GM12878 (cell line): ENCODE measurements around the gene UFC1. TPM values are rescaled to one million over a fixed set of nuclear protein-coding genes. Genes with fewer than 3 reads are reported as not detected.

ENCODE experiments used
- ATAC-seq: fragments of 200-7000 bp; cut with Tn5 transposase; 3 replicates; pipeline ENCODE4 v1.9.1; 2020; ENCODE audit warnings: mild to moderate bottlenecking, moderate library complexity
- BruUV-seq: library from RNA; stranded (reverse); fragments of 400-500 nt; replicated peaks from 2 replicates; lab custom pipeline; 2021; lab: Mats Ljungman, UMichigan
- CTCF ChIA-PET: fragments of 300-600 bp; sonication (Branson Sonifier 250); formaldehyde crosslinking; extraction: SDS; loops from one replicate; lab custom pipeline; 2021; ENCODE audit warnings: inconsistent platforms; lab: Yijun Ruan, JAX
- POLR2A ChIA-PET: fragments of 350-600 bp; formaldehyde crosslinking; extraction: SDS; loops from one replicate; lab custom pipeline; 2021; ENCODE audit warnings: inconsistent platforms; lab: Charles Lee
- RAD21 ChIA-PET: fragments of 300-600 bp; sonication (Branson Sonifier 250); formaldehyde crosslinking; loops from one replicate; lab custom pipeline; 2023; ENCODE audit warnings: antibody characterized with exemption; ENCODE audit not compliant: unreplicated experiment; lab: Charles Lee
- SMC1A ChIA-PET: fragments of 300-600 bp; sonication (Branson Sonifier 250); formaldehyde crosslinking; loops from one replicate; lab custom pipeline; 2023; ENCODE audit not compliant: unreplicated experiment, uncharacterized antibody; lab: Charles Lee
- DNase-seq: peaks from one replicate; pipeline ENCODE4 v3.0.0-alpha.2; 2011; ENCODE audit warnings: low read depth, low spot score
- FAIRE-seq: peaks from 3 replicates; lab custom pipeline; 2011; peaks lifted over from hg19 to GRCh38; lab: Jason Lieb, UNC
- H2AFZ ChIP-seq: 2 replicates; pipeline ENCODE4 v1.6.0; 2011; ENCODE audit warnings: low read depth, low read length, control low read depth; ENCODE audit not compliant: control insufficient read depth
- H3K27ac ChIP-seq: 2 replicates; pipeline ENCODE4 v1.5.1; 2011; ENCODE audit warnings: control low read depth; ENCODE audit not compliant: control insufficient read depth, insufficient read depth
- H3K27me3 ChIP-seq, 2 experiments: replicated peaks in 1 of 2; 2 replicates each; pipeline versions ENCODE4 v1.6.0 to v1.6.1; 2011; ENCODE audit warnings: low read length in 1 of 2; ENCODE audit not compliant: control insufficient read depth in 2 of 2, insufficient read depth in 2 of 2
- H3K36me3 ChIP-seq, 2 experiments: 2 replicates each; pipeline ENCODE4 v1.5.1; 2011; ENCODE audit warnings: low read length in 1 of 2; ENCODE audit not compliant: control insufficient read depth in 2 of 2, insufficient read depth in 2 of 2
- H3K4me1 ChIP-seq: 2 replicates; pipeline ENCODE4 v1.6.1; 2011; ENCODE audit warnings: mild to moderate bottlenecking, low read length, moderate library complexity, mixed read lengths; ENCODE audit not compliant: control insufficient read depth, insufficient read depth
- H3K4me2 ChIP-seq: 2 replicates; pipeline ENCODE4 v1.6.0; 2011; ENCODE audit warnings: control low read depth; ENCODE audit not compliant: control insufficient read depth, insufficient read depth
- H3K4me3 ChIP-seq: fragments of 200-600 bp; sonication (generic); 2 replicates; pipeline ENCODE4 v1.5.1; 2016
- H3K79me2 ChIP-seq: 2 replicates; pipeline ENCODE4 v1.6.0; 2011; ENCODE audit warnings: low read length; ENCODE audit not compliant: control insufficient read depth, insufficient read depth
- H3K9ac ChIP-seq: 2 replicates; pipeline ENCODE4 v1.8.0; 2011; ENCODE audit warnings: low read length, control low read depth, mixed read lengths; ENCODE audit not compliant: control insufficient read depth, insufficient read depth
- H3K9me3 ChIP-seq: replicated peaks from 3 replicates; pipeline ENCODE4 v1.5.1; 2011; ENCODE audit warnings: mild to moderate bottlenecking, low read length; ENCODE audit not compliant: control insufficient read depth, insufficient read depth
- H4K20me1 ChIP-seq: 2 replicates; pipeline ENCODE4 v1.6.0; 2011; ENCODE audit not compliant: control insufficient read depth, insufficient read depth
- ASH2L ChIP-seq: fragments of 300-600, 200-600 bp; sonication (generic); IDR thresholded peaks from 2 replicates; pipeline ENCODE4 v1.6.1; 2017; ENCODE audit warnings: low read depth, mild to moderate bottlenecking, borderline replicate concordance
- CBX3 ChIP-seq: fragments of 200-600 bp; sonication (generic); IDR thresholded peaks from 2 replicates; pipeline ENCODE4 v1.6.1; 2016; ENCODE audit warnings: low read depth, borderline replicate concordance
- CHD1 ChIP-seq: IDR thresholded peaks from 2 replicates; pipeline ENCODE4 v1.6.1; 2012; ENCODE audit warnings: low read depth, low read length, improper control_type of control experiment
- CREM ChIP-seq: IDR thresholded peaks from 2 replicates; pipeline ENCODE4 v1.6.1; 2014; ENCODE audit warnings: antibody characterized with exemption, low read depth
- EED ChIP-seq: sonication (generic); IDR thresholded peaks from 2 replicates; pipeline ENCODE4 v1.6.1; 2016; ENCODE audit warnings: antibody characterized with exemption, low read depth
- LARP7 ChIP-seq: fragments of 450-650 bp; IDR thresholded peaks from 2 replicates; pipeline ENCODE4 v1.6.1; 2017; ENCODE audit warnings: mild to moderate bottlenecking
- MXI1 ChIP-seq: fragments of 150-350 bp; IDR thresholded peaks from 2 replicates; pipeline ENCODE4 v1.6.1; 2011; ENCODE audit warnings: low read depth, mild to moderate bottlenecking, inconsistent platforms, low read length, improper control_type of control experiment
- MYB ChIP-seq: fragments of 150-350 bp; IDR thresholded peaks from 2 replicates; pipeline ENCODE4 v1.6.1; 2014; ENCODE audit warnings: mild to moderate bottlenecking, low read depth, low read length, borderline replicate concordance
- RFX5 ChIP-seq: IDR thresholded peaks from 2 replicates; pipeline ENCODE4 v1.6.1; 2011; ENCODE audit warnings: low read depth, low read length, improper control_type of control experiment
- SIN3A ChIP-seq: IDR thresholded peaks from 2 replicates; pipeline ENCODE4 v1.6.1; 2012; ENCODE audit warnings: low read depth, low read length, improper control_type of control experiment
- SREBF1 ChIP-seq: IDR thresholded peaks from 2 replicates; pipeline ENCODE4 v1.6.1; 2012; ENCODE audit warnings: mild to moderate bottlenecking, low read length
- TCF12 ChIP-seq: IDR thresholded peaks from 2 replicates; pipeline ENCODE4 v1.6.1; 2011; ENCODE audit warnings: low read depth, mild to moderate bottlenecking, low read length
- YY1 ChIP-seq: IDR thresholded peaks from 2 replicates; pipeline ENCODE4 v1.6.1; 2011; ENCODE audit warnings: low read depth, mild to moderate bottlenecking, low read length
- WGBS: methylation state at CpG from one replicate; pipeline ENCODE4 v1.1.6; 2016; ENCODE audit warnings: low lambda C conversion rate; ENCODE audit not compliant: insufficient replicate concordance, insufficient coverage; ENCODE audit errors: missing lambda C conversion rate; 5-methylcytosine and 5-hydroxymethylcytosine counted together
- in situ Hi-C: fragments of 300-500 bp; cut with MboI; formaldehyde crosslinking; loops from 9 replicates; pipeline ENCODE4 v1.14.3; 2018; ENCODE audit warnings: mixed read lengths
- intact Hi-C: fragments of 100-400 bp; cut with micrococcal nuclease; formaldehyde crosslinking; loops from one replicate; pipeline ENCODE4 v1.14.2; 2022; ENCODE audit not compliant: unreplicated experiment
- polyA plus RNA-seq, 11 experiments: library from polyadenylated mRNA; depleted of rRNA in 4 of 11; unstranded in 6 of 11; stranded (reverse) in 5 of 11; fragments of >200 nt; fragmentation: Nextera tagmentation in 4 of 11; fragmentation: Illumina TruSeq in 1 of 11; extraction: Ambion mirVana in 4 of 11; extraction: Trizol in 1 of 11; gene quantifications; 1 replicate in 1 of 11; 2 replicates in 10 of 11; pipeline versions ENCODE4 v1.2.1 to v1.2.3, GENCODE V29; 2011 to 2016; ENCODE audit warnings: inconsistent platforms in 2 of 11, missing spikeins in 2 of 11, low read depth in 1 of 11
- total RNA-seq, 4 experiments: library from RNA; depleted of rRNA in 3 of 4; stranded (reverse); fragments of >200 nt in 3 of 4; fragmentation: Illumina TruSeq in 1 of 4; extraction: Trizol in 1 of 4; gene quantifications; 2 replicates each; pipeline versions ENCODE4 v1.2.1 to v1.2.3, GENCODE V29; 2013 to 2021
- TF ChIP-seq, protein P1 (sequence below): IDR thresholded peaks from 2 replicates; pipeline ENCODE4 v1.6.1; 2011; ENCODE audit warnings: mild to moderate bottlenecking, low read depth, low read length, moderate library complexity; ENCODE audit not compliant: insufficient replicate concordance
- TF ChIP-seq, protein P2 (sequence below): fragments of 450-650 bp; IDR thresholded peaks from 2 replicates; pipeline ENCODE4 v1.6.1; 2017; ENCODE audit warnings: antibody characterized with exemption, mild to moderate bottlenecking, moderate library complexity

UFC1 gene
- total and polyA plus RNA-seq, 10 of the 15 experiments (the other 5 are each of a cell fraction or from before 2014, with no cell fraction given) = 95.9 to 239 (median 151) TPM

DNA sequence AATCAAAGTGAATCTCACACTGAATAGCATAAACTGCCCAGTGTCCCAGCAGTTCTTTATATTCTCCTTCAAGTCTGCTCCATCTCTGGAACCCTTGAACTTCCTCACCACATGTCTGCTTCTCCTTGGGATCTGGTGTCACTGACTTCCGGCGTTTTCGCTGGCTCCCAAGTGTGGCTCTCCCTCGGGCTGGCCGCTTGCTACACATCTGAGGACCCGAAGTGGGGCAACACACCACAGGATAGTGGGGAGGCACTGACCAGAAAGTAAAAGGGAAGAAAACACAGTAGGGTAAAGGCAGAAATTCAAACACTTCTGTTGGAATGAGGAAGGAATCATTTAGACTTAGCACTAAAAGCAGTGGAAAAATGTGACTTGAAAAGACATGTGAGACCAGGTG lies 30.8 kb upstream of the UFC1 start:
- in situ Hi-C loops = no loop called here
- Histone ChIP-seq H3K9ac (no peak overlapping the region), H3K79me2 (peaks cover 16% of the 10 kb centered on the region), H2AFZ (no peak overlapping the region), H3K9me3 (no peaks in the 10 kb centered on the region), H3K4me3 (no peak overlapping the region), H3K4me2 (no peak overlapping the region), H4K20me1 (no peaks in the 10 kb centered on the region), H3K4me1 (peaks cover 19% of the 10 kb centered on the region), H3K27ac (no peak overlapping the region), H3K27me3 (no peaks in the 10 kb centered on the region), H3K36me3 (peaks cover 17 to 18% of the 10 kb centered on the region in 2 experiments)
- no TSS peak for BruUV-seq
- WGBS = 93% methylated on average over 6 of the region's 6 CpGs
- no peak for DNase-seq
- no peak for ATAC-seq
- CTCF ChIA-PET = no interaction called here
- POLR2A ChIA-PET = interaction anchor here (0.7 kb wide), 1 partner anchor 81 kb away, joined by 3 read pairs; no protein-coding TSS in a partner anchor
- RAD21 ChIA-PET = no interaction called here
- TF ChIP-seq TCF12 = no peak
- TF ChIP-seq CREM = no peak
- TF ChIP-seq SREBF1 = no peak
- intact Hi-C loops = no loop called here
- SMC1A ChIA-PET = no interaction called here
- no peak for FAIRE-seq

DNA sequence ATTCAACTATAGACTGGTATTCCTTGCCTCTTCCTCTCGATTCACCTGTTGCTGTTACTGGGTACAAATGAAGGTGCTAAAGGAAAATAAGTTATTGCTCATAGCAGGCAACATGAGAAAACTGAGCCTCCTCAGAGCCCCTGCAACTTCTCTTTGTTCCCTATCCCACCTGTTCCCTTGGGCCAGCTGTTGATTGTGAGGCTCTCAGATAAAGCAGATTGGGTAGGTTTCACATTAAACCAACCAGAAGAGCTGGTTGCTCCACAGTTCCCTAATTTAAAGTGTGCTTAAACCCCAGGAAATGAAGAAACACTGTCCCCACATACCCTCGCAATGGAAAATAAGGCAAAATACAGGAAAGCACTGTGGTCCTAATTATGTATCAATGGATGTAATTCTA lies 26.1 kb upstream of the UFC1 start:
- Histone ChIP-seq H4K20me1 (no peaks in the 10 kb centered on the region; the same call in 1 of the 2 replicates), H3K27ac (no peak overlapping the region), H3K27me3 (no peaks in the 10 kb centered on the region), H3K4me2 (no peak overlapping the region), H3K9ac (no peak overlapping the region), H3K9me3 (no peaks in the 10 kb centered on the region), H3K4me1 (peaks cover 3% of the 10 kb centered on the region), H3K36me3 (peaks cover 10 to 20% of the 10 kb centered on the region in 2 experiments), H3K4me3 (no peak overlapping the region), H3K79me2 (peaks cover 30% of the 10 kb centered on the region), H2AFZ (no peak overlapping the region)
- in situ Hi-C loops = no loop called here
- CTCF ChIA-PET = interaction anchor here (0.7 to 2.1 kb wide), 8 partner anchors 10 to 137 kb away, joined by 3 to 12 read pairs (median 4); partner anchors contain the start of genes ARHGAP30 and KLHDC9
- ATAC-seq (no peak), FAIRE-seq (no peak), DNase-seq (no peak)
- SMC1A ChIA-PET = interaction anchor here (0.9 to 1.5 kb wide), 6 partner anchors 10 to 66 kb away, joined by 3 to 8 read pairs (median 3); partner anchors contain the start of genes NIT1 and PFDN2
- BruUV-seq = no TSS peak
- WGBS = 76% methylated on average over 2 of the region's 2 CpGs
- POLR2A ChIA-PET = interaction anchor here (1.0 kb wide), 3 partner anchors 8 to 27 kb away, joined by 3 to 4 read pairs (median 3); partner anchors contain the start of gene UFC1
- intact Hi-C loops = no loop called here
- RAD21 ChIA-PET = interaction anchor here (1.2 kb wide), 1 partner anchor 13 kb away, joined by 4 read pairs; no protein-coding TSS in a partner anchor
- no peak for TF ChIP-seq CHD1
- TF ChIP-seq EED = no peak
- TF ChIP-seq YY1 = no peak
- TF ChIP-seq SIN3A = no peak
- TF ChIP-seq, protein P1, sequence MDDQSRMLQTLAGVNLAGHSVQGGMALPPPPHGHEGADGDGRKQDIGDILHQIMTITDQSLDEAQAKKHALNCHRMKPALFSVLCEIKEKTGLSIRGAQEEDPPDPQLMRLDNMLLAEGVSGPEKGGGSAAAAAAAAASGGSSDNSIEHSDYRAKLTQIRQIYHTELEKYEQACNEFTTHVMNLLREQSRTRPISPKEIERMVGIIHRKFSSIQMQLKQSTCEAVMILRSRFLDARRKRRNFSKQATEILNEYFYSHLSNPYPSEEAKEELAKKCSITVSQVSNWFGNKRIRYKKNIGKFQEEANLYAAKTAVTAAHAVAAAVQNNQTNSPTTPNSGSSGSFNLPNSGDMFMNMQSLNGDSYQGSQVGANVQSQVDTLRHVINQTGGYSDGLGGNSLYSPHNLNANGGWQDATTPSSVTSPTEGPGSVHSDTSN = no peak
- no peak for TF ChIP-seq RFX5
- TF ChIP-seq MYB = no peak
- no peak for TF ChIP-seq MXI1
- TF ChIP-seq LARP7 = no peak
- TF ChIP-seq CBX3 = no peak
- no peak for TF ChIP-seq ASH2L
- TF ChIP-seq, protein P2, sequence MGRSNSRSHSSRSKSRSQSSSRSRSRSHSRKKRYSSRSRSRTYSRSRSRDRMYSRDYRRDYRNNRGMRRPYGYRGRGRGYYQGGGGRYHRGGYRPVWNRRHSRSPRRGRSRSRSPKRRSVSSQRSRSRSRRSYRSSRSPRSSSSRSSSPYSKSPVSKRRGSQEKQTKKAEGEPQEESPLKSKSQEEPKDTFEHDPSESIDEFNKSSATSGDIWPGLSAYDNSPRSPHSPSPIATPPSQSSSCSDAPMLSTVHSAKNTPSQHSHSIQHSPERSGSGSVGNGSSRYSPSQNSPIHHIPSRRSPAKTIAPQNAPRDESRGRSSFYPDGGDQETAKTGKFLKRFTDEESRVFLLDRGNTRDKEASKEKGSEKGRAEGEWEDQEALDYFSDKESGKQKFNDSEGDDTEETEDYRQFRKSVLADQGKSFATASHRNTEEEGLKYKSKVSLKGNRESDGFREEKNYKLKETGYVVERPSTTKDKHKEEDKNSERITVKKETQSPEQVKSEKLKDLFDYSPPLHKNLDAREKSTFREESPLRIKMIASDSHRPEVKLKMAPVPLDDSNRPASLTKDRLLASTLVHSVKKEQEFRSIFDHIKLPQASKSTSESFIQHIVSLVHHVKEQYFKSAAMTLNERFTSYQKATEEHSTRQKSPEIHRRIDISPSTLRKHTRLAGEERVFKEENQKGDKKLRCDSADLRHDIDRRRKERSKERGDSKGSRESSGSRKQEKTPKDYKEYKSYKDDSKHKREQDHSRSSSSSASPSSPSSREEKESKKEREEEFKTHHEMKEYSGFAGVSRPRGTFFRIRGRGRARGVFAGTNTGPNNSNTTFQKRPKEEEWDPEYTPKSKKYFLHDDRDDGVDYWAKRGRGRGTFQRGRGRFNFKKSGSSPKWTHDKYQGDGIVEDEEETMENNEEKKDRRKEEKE = no peak
